Measurements from ENCODE around the gene DOK3.

Gene DOK3

DNA sequence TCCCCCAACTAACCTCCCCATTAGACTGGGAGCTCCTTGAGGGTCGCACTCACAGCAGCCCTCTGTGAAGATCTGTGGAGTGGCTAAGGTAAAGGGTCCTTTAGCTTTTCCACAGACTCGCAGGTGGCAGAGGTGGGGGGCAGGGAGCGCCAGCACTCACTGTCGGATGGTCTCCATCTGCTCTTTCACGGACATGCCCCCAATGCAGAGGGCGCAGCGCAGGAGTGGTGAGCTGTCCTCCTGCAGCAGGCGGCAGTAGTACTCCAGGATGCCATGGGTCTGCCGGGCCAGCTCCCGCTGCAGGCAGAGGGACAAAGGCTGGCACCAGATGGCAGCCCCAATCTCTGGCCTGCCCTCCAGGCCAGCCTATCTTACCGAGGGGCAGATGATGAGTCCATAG is 4.9 kb upstream of the DOK3 start:
- H3K79me1 ChIP-seq (ENCODE audit: low read length): peaks cover 6% of the 10 kb centered on the region
- no peak overlapping the region for H2BK120ac ChIP-seq (ENCODE audit: insufficient read depth, low read length, poor library complexity)
- no peak overlapping the region for H3K14ac ChIP-seq (ENCODE audit: low read length)
- H3K79me2 ChIP-seq (ENCODE audit: control insufficient read depth, insufficient read depth, low read length, poor library complexity): peaks cover 3% of the 10 kb centered on the region
- no peak overlapping the region for H2AFZ ChIP-seq (ENCODE audit: insufficient read depth, low read length, poor library complexity)
- peaks cover 4 to 6% of the 10 kb centered on the region in 2 experiments for H3K4me1 ChIP-seq (ENCODE audit: control insufficient read depth in 1 of 2, insufficient read depth in 2 of 2, low read length in 2 of 2)
- peaks cover 58 to 63% of the 10 kb centered on the region in 2 experiments for H3K36me3 ChIP-seq (ENCODE audit: control insufficient read depth in 1 of 2, insufficient read depth in 2 of 2, low read length in 2 of 2)
- H2BK5ac ChIP-seq (ENCODE audit: low read depth, low read length, poor library complexity): no peak overlapping the region
- no peak overlapping the region for H3K9ac ChIP-seq (ENCODE audit: low read length)
- no peak overlapping the region for H3K27ac ChIP-seq (ENCODE audit: low read depth, low read length)
- no peak for DNase-seq
- no peak overlapping the region for H3K4me2 ChIP-seq (ENCODE audit: low read length)
- H3K23ac ChIP-seq (ENCODE audit: low read length): no peak overlapping the region
- no peak overlapping the region for H2BK12ac ChIP-seq (ENCODE audit: low read length)
- H4K8ac ChIP-seq (ENCODE audit: low read depth, low read length): no peak overlapping the region
- no peak overlapping the region for H3K18ac ChIP-seq (ENCODE audit: low read length)
- H3K4me3 ChIP-seq (ENCODE audit: low read depth, low read length): no peak overlapping the region
- no peaks in the 10 kb centered on the region for H3K27me3 ChIP-seq (ENCODE audit: insufficient read depth, low read length)
- no CpG with 5 or more reads among the region's 11 CpGs for WGBS (ENCODE audit: extremely low coverage, insufficient coverage, insufficient read length)
- H2AK5ac ChIP-seq (ENCODE audit: low read length): no peak overlapping the region
- H3K9me3 ChIP-seq (ENCODE audit: insufficient read depth, low read depth, low read length): no peaks in the 10 kb centered on the region
- no peak overlapping the region for H4K12ac ChIP-seq (ENCODE audit: low read depth, low read length)
- no peak overlapping the region for H4K91ac ChIP-seq (ENCODE audit: low read depth, low read length)
- no peak overlapping the region for H3K4ac ChIP-seq (ENCODE audit: low read depth, low read length)

DNA sequence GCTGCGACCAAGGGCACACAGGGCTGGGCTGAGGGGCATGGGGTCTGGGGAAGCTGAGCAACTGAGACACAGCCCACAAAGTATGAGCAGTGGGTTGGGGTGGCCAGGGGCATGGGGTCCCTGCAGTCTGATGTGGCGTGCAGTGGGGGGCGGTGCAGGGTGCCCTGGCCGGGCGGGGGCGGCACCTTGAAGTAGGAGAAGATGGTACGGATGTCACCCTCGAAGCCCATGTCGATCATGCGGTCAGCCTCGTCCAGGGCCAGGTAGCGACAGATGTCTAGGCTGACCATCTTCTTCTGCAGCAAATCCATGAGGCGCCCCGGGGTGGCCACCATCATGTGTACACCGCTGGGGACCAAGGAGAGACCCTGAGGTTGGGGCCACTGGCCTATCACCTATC is 3.9 kb upstream of the DOK3 start:
- no peak overlapping the region for H3K9ac ChIP-seq (ENCODE audit: low read length)
- H3K4ac ChIP-seq (ENCODE audit: low read depth, low read length): no peak overlapping the region
- peaks cover 3% of the 10 kb centered on the region for H3K79me2 ChIP-seq (ENCODE audit: control insufficient read depth, insufficient read depth, low read length, poor library complexity)
- peaks cover 4 to 6% of the 10 kb centered on the region in 2 experiments for H3K4me1 ChIP-seq (ENCODE audit: control insufficient read depth in 1 of 2, insufficient read depth in 2 of 2, low read length in 2 of 2)
- H3K4me2 ChIP-seq (ENCODE audit: low read length): no peak overlapping the region
- H3K4me3 ChIP-seq (ENCODE audit: low read depth, low read length): no peak overlapping the region
- no peak overlapping the region for H3K14ac ChIP-seq (ENCODE audit: low read length)
- no peak overlapping the region for H2BK12ac ChIP-seq (ENCODE audit: low read length)
- H4K12ac ChIP-seq (ENCODE audit: low read depth, low read length): no peak overlapping the region
- H2AFZ ChIP-seq (ENCODE audit: insufficient read depth, low read length, poor library complexity): no peak overlapping the region
- H2BK120ac ChIP-seq (ENCODE audit: insufficient read depth, low read length, poor library complexity): no peak overlapping the region
- peaks cover 58 to 61% of the 10 kb centered on the region in 2 experiments for H3K36me3 ChIP-seq (ENCODE audit: control insufficient read depth in 1 of 2, insufficient read depth in 2 of 2, low read length in 2 of 2)
- H4K8ac ChIP-seq (ENCODE audit: low read depth, low read length): no peak overlapping the region
- H3K23ac ChIP-seq (ENCODE audit: low read length): no peak overlapping the region
- H3K27me3 ChIP-seq (ENCODE audit: insufficient read depth, low read length): no peaks in the 10 kb centered on the region
- H3K79me1 ChIP-seq (ENCODE audit: low read length): peaks cover 6% of the 10 kb centered on the region
- H4K91ac ChIP-seq (ENCODE audit: low read depth, low read length): no peak overlapping the region
- no CpG with 5 or more reads among the region's 15 CpGs for WGBS (ENCODE audit: extremely low coverage, insufficient coverage, insufficient read length)
- DNase-seq: no peak
- H3K18ac ChIP-seq (ENCODE audit: low read length): no peak overlapping the region
- H2AK5ac ChIP-seq (ENCODE audit: low read length): no peak overlapping the region
- H3K9me3 ChIP-seq (ENCODE audit: insufficient read depth, low read depth, low read length): no peaks in the 10 kb centered on the region
- no peak overlapping the region for H3K27ac ChIP-seq (ENCODE audit: low read depth, low read length)
- no peak overlapping the region for H2BK5ac ChIP-seq (ENCODE audit: low read depth, low read length, poor library complexity)

DNA sequence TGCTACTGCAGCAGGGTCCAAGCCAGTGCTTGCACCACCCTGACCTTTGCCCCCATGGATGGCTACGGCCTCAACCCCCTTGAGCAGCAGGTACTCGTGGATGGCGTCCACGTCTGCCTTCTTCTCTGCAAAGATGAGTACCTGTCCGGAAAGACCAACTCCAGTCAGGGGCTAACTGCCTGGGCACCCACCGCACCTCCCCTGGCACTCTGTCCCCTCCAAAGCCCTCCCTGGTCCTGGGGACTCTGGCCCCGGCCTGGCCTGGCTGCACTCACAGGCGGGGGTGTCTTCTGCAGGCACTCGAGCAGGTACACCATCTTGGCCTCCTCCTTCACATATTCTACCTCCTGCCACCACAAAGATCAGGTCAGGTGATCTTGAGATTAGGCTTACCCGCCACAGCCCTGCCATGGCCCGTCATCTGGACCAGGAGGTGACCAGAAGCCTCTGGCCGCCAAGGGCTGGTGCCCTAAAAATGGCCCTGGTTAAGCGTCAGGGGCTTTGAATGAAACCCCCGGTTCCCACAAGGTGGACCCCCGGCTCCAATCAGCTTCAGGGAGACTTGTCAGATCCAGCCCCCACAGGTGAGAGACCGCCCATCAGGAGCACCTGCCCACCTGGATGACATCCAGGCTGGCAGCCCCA is 3.2 kb upstream of the DOK3 start:
- no peak overlapping the region for H2BK5ac ChIP-seq (ENCODE audit: low read depth, low read length, poor library complexity)
- peaks cover 4 to 6% of the 10 kb centered on the region in 2 experiments for H3K4me1 ChIP-seq (ENCODE audit: control insufficient read depth in 1 of 2, insufficient read depth in 2 of 2, low read length in 2 of 2)
- no peak overlapping the region for H3K14ac ChIP-seq (ENCODE audit: low read length)
- H2AFZ ChIP-seq (ENCODE audit: insufficient read depth, low read length, poor library complexity): no peak overlapping the region
- H3K4ac ChIP-seq (ENCODE audit: low read depth, low read length): no peak overlapping the region
- H4K8ac ChIP-seq (ENCODE audit: low read depth, low read length): no peak overlapping the region
- H3K23ac ChIP-seq (ENCODE audit: low read length): no peak overlapping the region
- H3K18ac ChIP-seq (ENCODE audit: low read length): no peak overlapping the region
- H3K4me3 ChIP-seq (ENCODE audit: low read depth, low read length): no peak overlapping the region
- H2AK5ac ChIP-seq (ENCODE audit: low read length): no peak overlapping the region
- WGBS (ENCODE audit: extremely low coverage, insufficient coverage, insufficient read length): no CpG with 5 or more reads among the region's 16 CpGs
- H3K9ac ChIP-seq (ENCODE audit: low read length): no peak overlapping the region
- H4K91ac ChIP-seq (ENCODE audit: low read depth, low read length): no peak overlapping the region
- no peak overlapping the region for H4K12ac ChIP-seq (ENCODE audit: low read depth, low read length)
- H2BK12ac ChIP-seq (ENCODE audit: low read length): no peak overlapping the region
- H3K79me1 ChIP-seq (ENCODE audit: low read length): peaks cover 6% of the 10 kb centered on the region
- H2BK120ac ChIP-seq (ENCODE audit: insufficient read depth, low read length, poor library complexity): no peak overlapping the region
- peaks cover 3% of the 10 kb centered on the region for H3K79me2 ChIP-seq (ENCODE audit: control insufficient read depth, insufficient read depth, low read length, poor library complexity)
- peaks cover 58 to 64% of the 10 kb centered on the region in 2 experiments for H3K36me3 ChIP-seq (ENCODE audit: control insufficient read depth in 1 of 2, insufficient read depth in 2 of 2, low read length in 2 of 2)
- no peak overlapping the region for H3K4me2 ChIP-seq (ENCODE audit: low read length)
- no peak for DNase-seq
- H3K9me3 ChIP-seq (ENCODE audit: insufficient read depth, low read depth, low read length): no peaks in the 10 kb centered on the region
- H3K27ac ChIP-seq (ENCODE audit: low read depth, low read length): no peak overlapping the region
- no peaks in the 10 kb centered on the region for H3K27me3 ChIP-seq (ENCODE audit: insufficient read depth, low read length)

DNA sequence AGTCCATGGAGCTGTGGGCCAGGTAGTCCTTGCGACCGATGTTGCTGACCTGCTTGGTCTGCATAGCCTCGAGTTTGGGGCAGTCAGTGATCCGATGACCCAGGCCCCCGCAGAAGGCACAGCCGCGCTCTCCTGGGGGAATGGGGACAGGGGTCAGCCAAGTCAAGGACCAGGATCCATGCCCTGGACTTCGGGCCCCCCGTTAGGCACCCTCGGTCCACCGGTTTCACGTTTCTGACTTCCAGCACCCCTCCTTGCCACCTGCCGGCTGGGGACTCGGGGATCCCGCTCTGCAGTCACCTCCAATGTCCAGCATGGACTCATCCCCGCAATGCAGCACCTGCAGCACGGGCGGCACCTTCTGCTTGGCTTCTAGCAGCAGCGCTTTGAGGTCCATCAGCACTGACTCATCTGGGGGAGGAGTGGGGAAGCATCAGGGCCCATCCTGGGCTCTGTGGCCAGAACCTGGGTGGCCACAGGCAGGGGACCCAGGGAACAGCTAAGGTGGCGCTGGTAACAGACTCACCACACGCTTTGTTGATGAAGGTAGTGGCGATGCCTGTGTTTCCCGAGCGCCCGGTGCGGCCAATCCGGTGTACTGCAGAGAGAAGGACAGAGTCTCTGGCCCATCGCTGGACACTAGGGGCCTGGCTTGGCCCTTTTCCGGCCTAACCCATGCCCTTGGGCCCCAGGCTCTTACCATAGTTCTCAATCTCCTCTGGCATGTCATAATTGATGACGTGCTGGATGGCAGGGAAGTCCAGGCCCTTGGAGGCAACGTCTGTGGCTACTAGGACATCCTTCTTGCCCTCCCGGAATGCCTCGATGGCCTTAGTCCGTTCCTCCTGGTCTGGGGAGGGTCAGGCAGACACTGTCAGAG is 2.4 kb upstream of the DOK3 start:
- Histone ChIP-seq H3K4me1 (ENCODE audit: control insufficient read depth in 1 of 2, insufficient read depth in 2 of 2, low read length in 2 of 2) (peaks cover 4 to 6% of the 10 kb centered on the region in 2 experiments), H3K23ac (ENCODE audit: low read length) (no peak overlapping the region), H2AK5ac (ENCODE audit: low read length) (no peak overlapping the region), H4K12ac (ENCODE audit: low read depth, low read length) (no peak overlapping the region), H3K79me2 (ENCODE audit: control insufficient read depth, insufficient read depth, low read length, poor library complexity) (peaks cover 2% of the 10 kb centered on the region), H4K8ac (ENCODE audit: low read depth, low read length) (no peak overlapping the region), H3K18ac (ENCODE audit: low read length) (no peak overlapping the region), H2BK12ac (ENCODE audit: low read length) (no peak overlapping the region), H3K27me3 (ENCODE audit: insufficient read depth, low read length) (no peaks in the 10 kb centered on the region), H3K4me3 (ENCODE audit: low read depth, low read length) (no peak overlapping the region), H3K4me2 (ENCODE audit: low read length) (no peak overlapping the region), H3K14ac (ENCODE audit: low read length) (no peak overlapping the region), H3K9ac (ENCODE audit: low read length) (no peak overlapping the region), H3K9me3 (ENCODE audit: insufficient read depth, low read depth, low read length) (no peaks in the 10 kb centered on the region), H3K4ac (ENCODE audit: low read depth, low read length) (no peak overlapping the region), H3K27ac (ENCODE audit: low read depth, low read length) (no peak overlapping the region), H2BK5ac (ENCODE audit: low read depth, low read length, poor library complexity) (no peak overlapping the region), H2BK120ac (ENCODE audit: insufficient read depth, low read length, poor library complexity) (no peak overlapping the region), H4K91ac (ENCODE audit: low read depth, low read length) (no peak overlapping the region), H2AFZ (ENCODE audit: insufficient read depth, low read length, poor library complexity) (no peak overlapping the region), H3K79me1 (ENCODE audit: low read length) (peaks cover 3% of the 10 kb centered on the region), H3K36me3 (ENCODE audit: control insufficient read depth in 1 of 2, insufficient read depth in 2 of 2, low read length in 2 of 2) (peaks cover 58 to 67% of the 10 kb centered on the region in 2 experiments)
- no peak for DNase-seq
- WGBS (ENCODE audit: extremely low coverage, insufficient coverage, insufficient read length): no CpG with 5 or more reads among the region's 34 CpGs

All from trophoblast cell (in vitro differentiated cells and primary cell).